ENCODE results near the gene DSG1. TPM values are rescaled to one million over a fixed set of nuclear protein-coding genes. Genes with fewer than 3 reads are reported as not detected.

DSG1 gene
- total RNA-seq (not detected), polyA plus RNA-seq (not detected)

GRCh38 chr18:31317860-31318259 is at the start of gene DSG1:
Gene DSG1 (plus strand): TSS chr18:31318160. CDS start chr18:31318301, 141 bp downstream.
- no peaks in the 10 kb centered on the region for H3K36me3 Mint-ChIP-seq
- H3K4me3 ChIP-seq (ENCODE audit: low read depth, low read length), result no peak within 1 kb of the TSS
- no peaks in the 10 kb centered on the region for H3K27me3 ChIP-seq (ENCODE audit: control insufficient read depth, insufficient read depth, low read length)
- no peak within 1 kb of the TSS for H3K4me3 Mint-ChIP-seq
- H3K4me1 ChIP-seq (ENCODE audit: control insufficient read depth, insufficient read depth, low read length, poor library complexity, severe bottlenecking), result no peaks in the 10 kb centered on the region
- no peaks in the 10 kb centered on the region for H3K36me3 ChIP-seq (ENCODE audit: control insufficient read depth, insufficient read depth, low read length)
- no peak within 1 kb of the TSS for H3K27ac ChIP-seq (ENCODE audit: insufficient read depth, low read length, poor library complexity, severe bottlenecking)
- H3K27ac Mint-ChIP-seq, result no peak within 1 kb of the TSS
- no peaks in the 10 kb centered on the region for H3K27me3 Mint-ChIP-seq
- DNase-seq (no peak), ATAC-seq (ENCODE audit: low read depth in 2 of 2) (no peak)
- no peaks in the 10 kb centered on the region for H3K9me3 ChIP-seq (ENCODE audit: control insufficient read depth in 2 of 2, low read length in 2 of 2)
- no peaks in the 10 kb centered on the region for H3K4me1 Mint-ChIP-seq
- peaks cover 0 to 11% (median 5%) of the 10 kb centered on the region in 7 donors for H3K9me3 Mint-ChIP-seq

- Histone ChIP-seq H3K27me3 (ENCODE audit: control insufficient read depth, insufficient read depth, low read length) (no peaks in the 10 kb centered on the region), H3K4me1 (ENCODE audit: control insufficient read depth, insufficient read depth, low read length, poor library complexity, severe bottlenecking) (no peaks in the 10 kb centered on the region), H3K9me3 (ENCODE audit: control insufficient read depth in 2 of 2, low read length in 2 of 2) (peaks cover 0 to 2% of the 10 kb centered on the region in 2 experiments), H3K4me3 (ENCODE audit: low read depth, low read length) (no peak overlapping the region), H3K36me3 (ENCODE audit: control insufficient read depth, insufficient read depth, low read length) (no peaks in the 10 kb centered on the region), H3K27ac (ENCODE audit: insufficient read depth, low read length, poor library complexity, severe bottlenecking) (no peak overlapping the region)
- H3K36me3 Mint-ChIP-seq, result no peaks in the 10 kb centered on the region
- H3K27ac Mint-ChIP-seq, result no peak overlapping the region
- no peak overlapping the region for H3K4me3 Mint-ChIP-seq
- H3K9me3 Mint-ChIP-seq, result peaks cover 2 to 15% (median 6%) of the 10 kb centered on the region in 7 donors
- ATAC-seq (ENCODE audit: low read depth in 2 of 2) (no peak), DNase-seq (no peak)
- H3K27me3 Mint-ChIP-seq, result no peaks in the 10 kb centered on the region
- H3K4me1 Mint-ChIP-seq, result no peaks in the 10 kb centered on the region
Observed at GRCh38 chr18:31268985-31269406, 49.0 kb upstream of the DSG1 start.

GRCh38 chr18:31269566-31269965 is 48.4 kb upstream of the DSG1 start:
- peaks cover 2 to 15% (median 6%) of the 10 kb centered on the region in 7 donors for H3K9me3 Mint-ChIP-seq
- H3K36me3 ChIP-seq (ENCODE audit: control insufficient read depth, insufficient read depth, low read length), result no peaks in the 10 kb centered on the region
- H3K36me3 Mint-ChIP-seq, result no peaks in the 10 kb centered on the region
- no peak overlapping the region for H3K4me3 ChIP-seq (ENCODE audit: low read depth, low read length)
- H3K27ac Mint-ChIP-seq, result no peak overlapping the region
- H3K27me3 Mint-ChIP-seq, result no peaks in the 10 kb centered on the region
- no peak overlapping the region for H3K27ac ChIP-seq (ENCODE audit: insufficient read depth, low read length, poor library complexity, severe bottlenecking)
- no peak overlapping the region for H3K4me3 Mint-ChIP-seq
- H3K4me1 ChIP-seq (ENCODE audit: control insufficient read depth, insufficient read depth, low read length, poor library complexity, severe bottlenecking), result no peaks in the 10 kb centered on the region
- ATAC-seq (ENCODE audit: low read depth in 2 of 2) (no peak), DNase-seq (no peak)
- H3K4me1 Mint-ChIP-seq, result no peaks in the 10 kb centered on the region
- H3K9me3 ChIP-seq (ENCODE audit: control insufficient read depth in 2 of 2, low read length in 2 of 2), result peaks cover 0 to 2% of the 10 kb centered on the region in 2 experiments
- H3K27me3 ChIP-seq (ENCODE audit: control insufficient read depth, insufficient read depth, low read length), result no peaks in the 10 kb centered on the region

- ATAC-seq (ENCODE audit: low read depth in 2 of 2) (no peak), DNase-seq (no peak)
- Histone ChIP-seq H3K9me3 (ENCODE audit: control insufficient read depth in 2 of 2, low read length in 2 of 2) (peaks cover 0 to 2% of the 10 kb centered on the region in 2 experiments), H3K4me3 (ENCODE audit: low read depth, low read length) (no peak overlapping the region), H3K27me3 (ENCODE audit: control insufficient read depth, insufficient read depth, low read length) (no peaks in the 10 kb centered on the region), H3K36me3 (ENCODE audit: control insufficient read depth, insufficient read depth, low read length) (no peaks in the 10 kb centered on the region), H3K4me1 (ENCODE audit: control insufficient read depth, insufficient read depth, low read length, poor library complexity, severe bottlenecking) (no peaks in the 10 kb centered on the region), H3K27ac (ENCODE audit: insufficient read depth, low read length, poor library complexity, severe bottlenecking) (no peak overlapping the region)
- Mint-ChIP-seq H3K4me1 (no peaks in the 10 kb centered on the region), H3K27me3 (no peaks in the 10 kb centered on the region), H3K36me3 (no peaks in the 10 kb centered on the region), H3K4me3 (no peak overlapping the region), H3K9me3 (peaks cover 2 to 15% (median 3%) of the 10 kb centered on the region in 7 donors), H3K27ac (no peak overlapping the region)
Observed at GRCh38 chr18:31270578-31270977, 47.4 kb upstream of the DSG1 start.

- ATAC-seq (ENCODE audit: low read depth in 2 of 2) (no peak), DNase-seq (no peak)
- Mint-ChIP-seq H3K9me3 (peaks cover 0 to 10% (median 3%) of the 10 kb centered on the region in 7 donors), H3K36me3 (no peaks in the 10 kb centered on the region), H3K4me3 (no peak overlapping the region), H3K27me3 (no peaks in the 10 kb centered on the region), H3K27ac (no peak overlapping the region), H3K4me1 (no peaks in the 10 kb centered on the region)
- no peaks in the 10 kb centered on the region for H3K9me3 ChIP-seq (ENCODE audit: control insufficient read depth in 2 of 2, low read length in 2 of 2)
- no peaks in the 10 kb centered on the region for H3K4me1 ChIP-seq (ENCODE audit: control insufficient read depth, insufficient read depth, low read length, poor library complexity, severe bottlenecking)
- H3K36me3 ChIP-seq (ENCODE audit: control insufficient read depth, insufficient read depth, low read length), result no peaks in the 10 kb centered on the region
- H3K27me3 ChIP-seq (ENCODE audit: control insufficient read depth, insufficient read depth, low read length), result no peaks in the 10 kb centered on the region
- no peak overlapping the region for H3K27ac ChIP-seq (ENCODE audit: insufficient read depth, low read length, poor library complexity, severe bottlenecking)
- H3K4me3 ChIP-seq (ENCODE audit: low read depth, low read length), result no peak overlapping the region
Observed at GRCh38 chr18:31273812-31274527, 44.0 kb upstream of the DSG1 start.

GRCh38 chr18:31274931-31275330 is 43.0 kb upstream of the DSG1 start:
- H3K4me1 Mint-ChIP-seq, result no peaks in the 10 kb centered on the region
- Histone ChIP-seq H3K27me3 (ENCODE audit: control insufficient read depth, insufficient read depth, low read length) (no peaks in the 10 kb centered on the region), H3K9me3 (ENCODE audit: control insufficient read depth in 2 of 2, low read length in 2 of 2) (no peaks in the 10 kb centered on the region), H3K27ac (ENCODE audit: insufficient read depth, low read length, poor library complexity, severe bottlenecking) (no peak overlapping the region), H3K36me3 (ENCODE audit: control insufficient read depth, insufficient read depth, low read length) (no peaks in the 10 kb centered on the region), H3K4me1 (ENCODE audit: control insufficient read depth, insufficient read depth, low read length, poor library complexity, severe bottlenecking) (no peaks in the 10 kb centered on the region), H3K4me3 (ENCODE audit: low read depth, low read length) (no peak overlapping the region)
- no peaks in the 10 kb centered on the region for H3K36me3 Mint-ChIP-seq
- H3K27me3 Mint-ChIP-seq, result no peaks in the 10 kb centered on the region
- H3K9me3 Mint-ChIP-seq, result peaks cover 0 to 7% (median 3%) of the 10 kb centered on the region in 7 donors
- no peak overlapping the region for H3K27ac Mint-ChIP-seq
- DNase-seq (no peak), ATAC-seq (ENCODE audit: low read depth in 2 of 2) (no peak)
- H3K4me3 Mint-ChIP-seq, result no peak overlapping the region

- Histone ChIP-seq H3K4me1 (ENCODE audit: control insufficient read depth, insufficient read depth, low read length, poor library complexity, severe bottlenecking) (no peaks in the 10 kb centered on the region), H3K4me3 (ENCODE audit: low read depth, low read length) (no peak overlapping the region), H3K36me3 (ENCODE audit: control insufficient read depth, insufficient read depth, low read length) (no peaks in the 10 kb centered on the region), H3K27ac (ENCODE audit: insufficient read depth, low read length, poor library complexity, severe bottlenecking) (no peak overlapping the region), H3K27me3 (ENCODE audit: control insufficient read depth, insufficient read depth, low read length) (no peaks in the 10 kb centered on the region), H3K9me3 (ENCODE audit: control insufficient read depth in 2 of 2, low read length in 2 of 2) (no peaks in the 10 kb centered on the region)
- no peaks in the 10 kb centered on the region for H3K36me3 Mint-ChIP-seq
- no peak for ATAC-seq (ENCODE audit: low read depth in 2 of 2)
- H3K4me3 Mint-ChIP-seq, result no peak overlapping the region
- no peaks in the 10 kb centered on the region for H3K27me3 Mint-ChIP-seq
- H3K27ac Mint-ChIP-seq, result no peak overlapping the region
- DNase-seq, result no peak
- H3K4me1 Mint-ChIP-seq, result no peaks in the 10 kb centered on the region
- peaks cover 0 to 7% (median 3%) of the 10 kb centered on the region in 7 donors for H3K9me3 Mint-ChIP-seq
Observed at GRCh38 chr18:31275722-31276463, 42.1 kb upstream of the DSG1 start.
